Endothelial cell of umbilical vein (primary cell): ENCODE data around the gene ALDH1L1. TPM values are rescaled to one million over a fixed set of nuclear protein-coding genes. Genes with fewer than 3 reads are reported as not detected.

Experiments
- BruUV-seq: library from RNA; stranded (reverse); fragments of 400-500 nt; replicated peaks from 2 replicates; lab custom pipeline; 2021; lab: Mats Ljungman, UMichigan
- CTCF ChIA-PET: fragments of 300-600, 350-600 bp; sonication (Branson Sonifier 250); formaldehyde crosslinking; loops from one replicate; lab custom pipeline; 2021; ENCODE audit warnings: antibody characterized with exemption, inconsistent platforms; lab: Charles Lee
- POLR2A ChIA-PET: fragments of 300-600, 350-600 bp; sonication (Branson Sonifier 250); formaldehyde crosslinking; loops from one replicate; lab custom pipeline; 2021; ENCODE audit warnings: antibody characterized with exemption, inconsistent platforms; lab: Charles Lee
- DNase-seq: peaks from one replicate; pipeline ENCODE4 v3.0.0-alpha.2; 2011; ENCODE audit warnings: low read depth, low spot score
- FAIRE-seq: peaks from 2 replicates; lab custom pipeline; 2011; peaks lifted over from hg19 to GRCh38; lab: Jason Lieb, UNC
- H2AFZ ChIP-seq: 2 replicates; pipeline ENCODE4 v1.6.0; 2012; ENCODE audit warnings: low read depth, low read length, control low read depth, inconsistent platforms
- H3K27ac ChIP-seq: 2 replicates; pipeline ENCODE4 v1.5.1; 2011; ENCODE audit warnings: low read depth, mild to moderate bottlenecking, control low read depth, low read length, moderate library complexity; ENCODE audit not compliant: insufficient read depth
- H3K27me3 ChIP-seq, 2 experiments: 2 replicates each; pipeline versions ENCODE4 v1.6.0 to v1.6.1; 2011; ENCODE audit warnings: low read length in 2 of 2, mixed read lengths in 1 of 2; ENCODE audit not compliant: control insufficient read depth in 2 of 2, insufficient read depth in 2 of 2
- H3K36me3 ChIP-seq, 2 experiments: 2 replicates in 1 of 2; 3 replicates in 1 of 2; pipeline ENCODE4 v1.5.1; 2011; ENCODE audit warnings: low read length in 2 of 2, mild to moderate bottlenecking in 1 of 2, moderate library complexity in 1 of 2; ENCODE audit not compliant: control insufficient read depth in 2 of 2, insufficient read depth in 2 of 2; ENCODE audit errors: extremely low read depth in 1 of 2
- H3K4me1 ChIP-seq: 3 replicates; pipeline ENCODE4 v1.5.1; 2011; ENCODE audit warnings: mild to moderate bottlenecking, low read length; ENCODE audit not compliant: control insufficient read depth, insufficient read depth; ENCODE audit errors: extremely low read depth
- H3K4me2 ChIP-seq: 2 replicates; pipeline ENCODE4 v1.6.1; 2011; ENCODE audit warnings: low read length, control low read depth, mixed read lengths; ENCODE audit not compliant: insufficient read depth
- H3K4me3 ChIP-seq, 3 experiments: fragments of 200-600 bp in 1 of 3; sonication (generic), shearing (Covaris generic) in 1 of 3; replicated peaks in 1 of 3; 2 replicates each; pipeline ENCODE4 v1.5.1; 2011 to 2016; ENCODE audit warnings: control low read depth in 3 of 3, low read length in 3 of 3, mild to moderate bottlenecking in 2 of 3, inconsistent platforms in 1 of 3, low read depth in 1 of 3, moderate library complexity in 1 of 3; ENCODE audit not compliant: insufficient read depth in 1 of 3
- H3K79me2 ChIP-seq: 2 replicates; pipeline ENCODE4 v1.6.0; 2012; ENCODE audit warnings: low read length, inconsistent platforms; ENCODE audit not compliant: control insufficient read depth, insufficient read depth
- H3K9ac ChIP-seq: replicated peaks from 2 replicates; pipeline ENCODE3; 2011; ENCODE audit warnings: low read length, control low read depth; ENCODE audit not compliant: insufficient read depth; ENCODE audit errors: extremely low read depth
- H3K9me1 ChIP-seq: replicated peaks from 3 replicates; pipeline ENCODE4 v1.6.0; 2011; ENCODE audit warnings: mild to moderate bottlenecking, low read length; ENCODE audit not compliant: control insufficient read depth, insufficient read depth; ENCODE audit errors: extremely low read depth
- H3K9me3 ChIP-seq: replicated peaks from 2 replicates; pipeline ENCODE4 v1.5.1; 2012; ENCODE audit warnings: low read length, inconsistent platforms; ENCODE audit not compliant: control insufficient read depth, insufficient read depth
- H4K20me1 ChIP-seq: replicated peaks from 2 replicates; pipeline ENCODE3; 2011; ENCODE audit warnings: mild to moderate bottlenecking, low read length; ENCODE audit not compliant: control insufficient read depth, insufficient read depth; ENCODE audit errors: extremely low read depth
- EZH2 ChIP-seq: IDR thresholded peaks from 2 replicates; pipeline ENCODE4 v1.6.1; 2012; ENCODE audit warnings: borderline replicate concordance, low read depth, mild to moderate bottlenecking, moderate library complexity, low read length, inconsistent platforms; ENCODE audit not compliant: severe bottlenecking
- FOS ChIP-seq: IDR thresholded peaks from 2 replicates; pipeline ENCODE4 v1.6.1; 2011; ENCODE audit warnings: mild to moderate bottlenecking, low read length, moderate library complexity, borderline replicate concordance; ENCODE audit not compliant: insufficient read depth
- GATA2 ChIP-seq: IDR thresholded peaks from 2 replicates; pipeline ENCODE4 v1.7.0; 2011; ENCODE audit warnings: low read depth, mild to moderate bottlenecking, moderate library complexity, mixed read lengths, low read length; ENCODE audit not compliant: insufficient read length, insufficient read depth
- JUN ChIP-seq: IDR thresholded peaks from 2 replicates; pipeline ENCODE4 v1.6.1; 2011; ENCODE audit warnings: borderline replicate concordance, low read depth; ENCODE audit not compliant: insufficient read length, insufficient read depth
- MYC ChIP-seq: IDR thresholded peaks from one replicate; pipeline ENCODE4 v1.6.1; 2011; ENCODE audit warnings: mild to moderate bottlenecking, low read depth, low read length
- POLR2A ChIP-seq: IDR thresholded peaks from 2 replicates; pipeline ENCODE4 v1.6.1; 2012; ENCODE audit warnings: low read depth, mild to moderate bottlenecking, control low read depth, low read length
- POLR2AphosphoS5 ChIP-seq: IDR thresholded peaks from 2 replicates; pipeline ENCODE4 v1.6.1; 2012; ENCODE audit warnings: low read depth, mild to moderate bottlenecking, control low read depth, low read length, moderate library complexity; ENCODE audit not compliant: insufficient read depth
- dilution Hi-C: fragments of 300-500 bp; cut with MboI; formaldehyde crosslinking; loops from one replicate; pipeline ENCODE4 v1.15.0; 2019; ENCODE audit warnings: low sequenced_read_pairs; ENCODE audit not compliant: extremely low pct_ligation_motif_present
- intact Hi-C: fragments of 100-400 bp; cut with micrococcal nuclease; formaldehyde crosslinking; loops from one replicate; pipeline ENCODE4 v1.10.0; 2022
- polyA plus RNA-seq, 4 experiments: library from polyadenylated mRNA; depleted of rRNA in 3 of 4; stranded (reverse) in 3 of 4; unstranded in 1 of 4; fragments of >200 nt; gene quantifications; 2 replicates each; pipeline versions ENCODE4 v1.2.1 to v1.2.3, GENCODE V29; 2011 to 2012; ENCODE audit warnings: missing spikeins in 1 of 4
- total RNA-seq: library from RNA; stranded (reverse); gene quantifications from 2 replicates; pipeline ENCODE4 v1.2.3, GENCODE V29; 2021
- TF ChIP-seq, protein P1 (sequence below), 2 donors: IDR thresholded peaks; 1 replicate in 1 of 2; 2 replicates in 1 of 2; pipeline ENCODE4 v1.5.1; 2011; ENCODE audit warnings: low read length in 2 of 2, mild to moderate bottlenecking in 2 of 2, moderate library complexity in 2 of 2, control low read depth in 1 of 2, inconsistent platforms in 1 of 2, low read depth in 1 of 2; ENCODE audit not compliant: insufficient read depth in 1 of 2; ENCODE audit errors: extremely low read depth in 1 of 2
- TF ChIP-seq, protein P2 (sequence below): IDR thresholded peaks from 2 replicates; pipeline ENCODE4 v1.6.1; 2011; ENCODE audit not compliant: insufficient read depth, insufficient read length

ALDH1L1 gene
- total and polyA plus RNA-seq, 2 donors (not counting 3 experiments of a cell fraction or from before 2014, with no cell fraction given): not detected

DNA sequence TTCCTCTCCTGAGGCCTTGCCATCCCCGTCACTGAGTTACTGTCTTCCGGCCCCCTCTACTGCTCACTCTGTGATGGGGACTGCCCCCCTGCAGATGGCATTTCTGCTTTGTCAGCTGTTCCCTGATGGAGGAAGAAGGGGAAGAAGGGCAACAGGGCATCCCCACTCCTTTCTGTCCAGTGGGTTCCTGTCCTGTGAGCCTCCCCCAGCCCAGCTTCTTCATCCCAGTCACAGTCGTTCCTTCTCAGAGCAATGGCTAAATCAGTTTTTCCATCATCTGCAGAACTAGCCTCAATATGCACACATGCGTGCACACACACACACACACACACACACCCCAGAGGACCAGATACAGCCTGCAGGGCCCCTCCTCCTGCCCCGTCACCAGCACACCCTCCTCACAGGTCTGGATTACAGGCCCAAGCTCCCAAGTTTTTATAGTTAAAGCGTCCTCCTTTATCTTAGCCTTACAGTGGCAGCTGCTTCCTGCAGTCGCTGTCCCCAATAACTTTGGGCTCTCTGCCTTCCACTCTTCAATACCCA lies 21.4 kb downstream of the ALDH1L1 start:
- Histone ChIP-seq H3K4me1 (no peaks in the 10 kb centered on the region), H3K79me2 (no peaks in the 10 kb centered on the region), H4K20me1 (no peaks in the 10 kb centered on the region), H3K27ac (no peak overlapping the region), H3K4me2 (no peak overlapping the region), H3K4me3 (no peak overlapping the region), H3K9me3 (no peaks in the 10 kb centered on the region), H3K9ac (no peak overlapping the region), H2AFZ (no peak overlapping the region), H3K36me3 (no peaks in the 10 kb centered on the region), H3K27me3 (peaks cover 0 to 7% of the 10 kb centered on the region in 2 experiments), H3K9me1 (no peaks in the 10 kb centered on the region)
- FAIRE-seq: no peak
- CTCF ChIA-PET: no interaction called here
- BruUV-seq: no TSS peak
- intact Hi-C loops (no loop called here), dilution Hi-C loops (no loop called here)
- POLR2A ChIA-PET: no interaction called here
- DNase-seq: no peak
- TF ChIP-seq EZH2 (no peak), POLR2A (no peak), POLR2AphosphoS5 (no peak), JUN (no peak), MYC (no peak), GATA2 (no peak), FOS (no peak)
- TF ChIP-seq, protein P1, sequence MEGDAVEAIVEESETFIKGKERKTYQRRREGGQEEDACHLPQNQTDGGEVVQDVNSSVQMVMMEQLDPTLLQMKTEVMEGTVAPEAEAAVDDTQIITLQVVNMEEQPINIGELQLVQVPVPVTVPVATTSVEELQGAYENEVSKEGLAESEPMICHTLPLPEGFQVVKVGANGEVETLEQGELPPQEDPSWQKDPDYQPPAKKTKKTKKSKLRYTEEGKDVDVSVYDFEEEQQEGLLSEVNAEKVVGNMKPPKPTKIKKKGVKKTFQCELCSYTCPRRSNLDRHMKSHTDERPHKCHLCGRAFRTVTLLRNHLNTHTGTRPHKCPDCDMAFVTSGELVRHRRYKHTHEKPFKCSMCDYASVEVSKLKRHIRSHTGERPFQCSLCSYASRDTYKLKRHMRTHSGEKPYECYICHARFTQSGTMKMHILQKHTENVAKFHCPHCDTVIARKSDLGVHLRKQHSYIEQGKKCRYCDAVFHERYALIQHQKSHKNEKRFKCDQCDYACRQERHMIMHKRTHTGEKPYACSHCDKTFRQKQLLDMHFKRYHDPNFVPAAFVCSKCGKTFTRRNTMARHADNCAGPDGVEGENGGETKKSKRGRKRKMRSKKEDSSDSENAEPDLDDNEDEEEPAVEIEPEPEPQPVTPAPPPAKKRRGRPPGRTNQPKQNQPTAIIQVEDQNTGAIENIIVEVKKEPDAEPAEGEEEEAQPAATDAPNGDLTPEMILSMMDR (IDR thresholded peaks at IDR 0.05; ENCODE audit: extremely low read depth in 1 of 2, insufficient read depth in 1 of 2, low read depth in 1 of 2, low read length in 2 of 2): no peak
- TF ChIP-seq, protein P2, sequence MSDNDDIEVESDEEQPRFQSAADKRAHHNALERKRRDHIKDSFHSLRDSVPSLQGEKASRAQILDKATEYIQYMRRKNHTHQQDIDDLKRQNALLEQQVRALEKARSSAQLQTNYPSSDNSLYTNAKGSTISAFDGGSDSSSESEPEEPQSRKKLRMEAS: no peak
